ENCODE results near the gene ACSS1. TPM values are rescaled to one million over a fixed set of nuclear protein-coding genes. Genes with fewer than 3 reads are reported as not detected.

The ACSS1 gene
- total and polyA plus RNA-seq, 2 experiments from 2014 or later = 1.3 to 4.1 TPM

GRCh38 chr20:25046736-25047666 lies 10.9 kb downstream of the ACSS1 start (continued):
- TF ChIP-seq, protein P1, sequence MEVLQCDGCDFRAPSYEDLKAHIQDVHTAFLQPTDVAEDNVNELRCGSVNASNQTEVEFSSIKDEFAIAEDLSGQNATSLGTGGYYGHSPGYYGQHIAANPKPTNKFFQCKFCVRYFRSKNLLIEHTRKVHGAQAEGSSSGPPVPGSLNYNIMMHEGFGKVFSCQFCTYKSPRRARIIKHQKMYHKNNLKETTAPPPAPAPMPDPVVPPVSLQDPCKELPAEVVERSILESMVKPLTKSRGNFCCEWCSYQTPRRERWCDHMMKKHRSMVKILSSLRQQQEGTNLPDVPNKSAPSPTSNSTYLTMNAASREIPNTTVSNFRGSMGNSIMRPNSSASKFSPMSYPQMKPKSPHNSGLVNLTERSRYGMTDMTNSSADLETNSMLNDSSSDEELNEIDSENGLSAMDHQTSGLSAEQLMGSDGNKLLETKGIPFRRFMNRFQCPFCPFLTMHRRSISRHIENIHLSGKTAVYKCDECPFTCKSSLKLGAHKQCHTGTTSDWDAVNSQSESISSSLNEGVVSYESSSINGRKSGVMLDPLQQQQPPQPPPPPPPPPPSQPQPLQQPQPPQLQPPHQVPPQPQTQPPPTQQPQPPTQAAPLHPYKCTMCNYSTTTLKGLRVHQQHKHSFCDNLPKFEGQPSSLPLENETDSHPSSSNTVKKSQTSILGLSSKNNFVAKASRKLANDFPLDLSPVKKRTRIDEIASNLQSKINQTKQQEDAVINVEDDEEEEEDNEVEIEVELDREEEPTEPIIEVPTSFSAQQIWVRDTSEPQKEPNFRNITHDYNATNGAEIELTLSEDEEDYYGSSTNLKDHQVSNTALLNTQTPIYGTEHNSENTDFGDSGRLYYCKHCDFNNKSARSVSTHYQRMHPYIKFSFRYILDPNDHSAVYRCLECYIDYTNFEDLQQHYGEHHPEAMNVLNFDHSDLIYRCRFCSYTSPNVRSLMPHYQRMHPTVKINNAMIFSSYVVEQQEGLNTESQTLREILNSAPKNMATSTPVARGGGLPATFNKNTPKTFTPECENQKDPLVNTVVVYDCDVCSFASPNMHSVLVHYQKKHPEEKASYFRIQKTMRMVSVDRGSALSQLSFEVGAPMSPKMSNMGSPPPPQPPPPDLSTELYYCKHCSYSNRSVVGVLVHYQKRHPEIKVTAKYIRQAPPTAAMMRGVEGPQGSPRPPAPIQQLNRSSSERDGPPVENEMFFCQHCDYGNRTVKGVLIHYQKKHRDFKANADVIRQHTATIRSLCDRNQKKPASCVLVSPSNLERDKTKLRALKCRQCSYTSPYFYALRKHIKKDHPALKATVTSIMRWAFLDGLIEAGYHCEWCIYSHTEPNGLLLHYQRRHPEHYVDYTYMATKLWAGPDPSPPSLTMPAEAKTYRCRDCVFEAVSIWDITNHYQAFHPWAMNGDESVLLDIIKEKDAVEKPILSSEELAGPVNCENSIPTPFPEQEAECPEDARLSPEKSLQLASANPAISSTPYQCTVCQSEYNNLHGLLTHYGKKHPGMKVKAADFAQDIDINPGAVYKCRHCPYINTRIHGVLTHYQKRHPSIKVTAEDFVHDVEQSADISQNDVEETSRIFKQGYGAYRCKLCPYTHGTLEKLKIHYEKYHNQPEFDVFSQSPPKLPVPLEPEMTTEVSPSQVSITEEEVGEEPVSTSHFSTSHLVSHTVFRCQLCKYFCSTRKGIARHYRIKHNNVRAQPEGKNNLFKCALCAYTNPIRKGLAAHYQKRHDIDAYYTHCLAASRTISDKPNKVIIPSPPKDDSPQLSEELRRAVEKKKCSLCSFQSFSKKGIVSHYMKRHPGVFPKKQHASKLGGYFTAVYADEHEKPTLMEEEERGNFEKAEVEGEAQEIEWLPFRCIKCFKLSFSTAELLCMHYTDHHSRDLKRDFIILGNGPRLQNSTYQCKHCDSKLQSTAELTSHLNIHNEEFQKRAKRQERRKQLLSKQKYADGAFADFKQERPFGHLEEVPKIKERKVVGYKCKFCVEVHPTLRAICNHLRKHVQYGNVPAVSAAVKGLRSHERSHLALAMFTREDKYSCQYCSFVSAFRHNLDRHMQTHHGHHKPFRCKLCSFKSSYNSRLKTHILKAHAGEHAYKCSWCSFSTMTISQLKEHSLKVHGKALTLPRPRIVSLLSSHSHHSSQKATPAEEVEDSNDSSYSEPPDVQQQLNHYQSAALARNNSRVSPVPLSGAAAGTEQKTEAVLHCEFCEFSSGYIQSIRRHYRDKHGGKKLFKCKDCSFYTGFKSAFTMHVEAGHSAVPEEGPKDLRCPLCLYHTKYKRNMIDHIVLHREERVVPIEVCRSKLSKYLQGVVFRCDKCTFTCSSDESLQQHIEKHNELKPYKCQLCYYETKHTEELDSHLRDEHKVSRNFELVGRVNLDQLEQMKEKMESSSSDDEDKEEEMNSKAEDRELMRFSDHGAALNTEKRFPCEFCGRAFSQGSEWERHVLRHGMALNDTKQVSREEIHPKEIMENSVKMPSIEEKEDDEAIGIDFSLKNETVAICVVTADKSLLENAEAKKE (CRISPR knock-in tag; IDR thresholded peaks at IDR 0.05) = no peak
- TF ChIP-seq, protein P2, sequence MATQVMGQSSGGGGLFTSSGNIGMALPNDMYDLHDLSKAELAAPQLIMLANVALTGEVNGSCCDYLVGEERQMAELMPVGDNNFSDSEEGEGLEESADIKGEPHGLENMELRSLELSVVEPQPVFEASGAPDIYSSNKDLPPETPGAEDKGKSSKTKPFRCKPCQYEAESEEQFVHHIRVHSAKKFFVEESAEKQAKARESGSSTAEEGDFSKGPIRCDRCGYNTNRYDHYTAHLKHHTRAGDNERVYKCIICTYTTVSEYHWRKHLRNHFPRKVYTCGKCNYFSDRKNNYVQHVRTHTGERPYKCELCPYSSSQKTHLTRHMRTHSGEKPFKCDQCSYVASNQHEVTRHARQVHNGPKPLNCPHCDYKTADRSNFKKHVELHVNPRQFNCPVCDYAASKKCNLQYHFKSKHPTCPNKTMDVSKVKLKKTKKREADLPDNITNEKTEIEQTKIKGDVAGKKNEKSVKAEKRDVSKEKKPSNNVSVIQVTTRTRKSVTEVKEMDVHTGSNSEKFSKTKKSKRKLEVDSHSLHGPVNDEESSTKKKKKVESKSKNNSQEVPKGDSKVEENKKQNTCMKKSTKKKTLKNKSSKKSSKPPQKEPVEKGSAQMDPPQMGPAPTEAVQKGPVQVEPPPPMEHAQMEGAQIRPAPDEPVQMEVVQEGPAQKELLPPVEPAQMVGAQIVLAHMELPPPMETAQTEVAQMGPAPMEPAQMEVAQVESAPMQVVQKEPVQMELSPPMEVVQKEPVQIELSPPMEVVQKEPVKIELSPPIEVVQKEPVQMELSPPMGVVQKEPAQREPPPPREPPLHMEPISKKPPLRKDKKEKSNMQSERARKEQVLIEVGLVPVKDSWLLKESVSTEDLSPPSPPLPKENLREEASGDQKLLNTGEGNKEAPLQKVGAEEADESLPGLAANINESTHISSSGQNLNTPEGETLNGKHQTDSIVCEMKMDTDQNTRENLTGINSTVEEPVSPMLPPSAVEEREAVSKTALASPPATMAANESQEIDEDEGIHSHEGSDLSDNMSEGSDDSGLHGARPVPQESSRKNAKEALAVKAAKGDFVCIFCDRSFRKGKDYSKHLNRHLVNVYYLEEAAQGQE (IDR thresholded peaks at IDR 0.05; ENCODE audit: unreplicated experiment) = no peak
- TF ChIP-seq JUNB (IDR thresholded peaks at IDR 0.05; ENCODE audit: unreplicated experiment) = no peak
- TF ChIP-seq EZH2 (IDR thresholded peaks at IDR 0.05; ENCODE audit: low read depth, unreplicated experiment) = no peak
- no peak for TF ChIP-seq NANOG (IDR thresholded peaks at IDR 0.05; ENCODE audit: borderline replicate concordance)
- no peak for TF ChIP-seq EZH2phosphoT487 (IDR thresholded peaks at IDR 0.05; ENCODE audit: unreplicated experiment)
- TF ChIP-seq, protein P3, sequence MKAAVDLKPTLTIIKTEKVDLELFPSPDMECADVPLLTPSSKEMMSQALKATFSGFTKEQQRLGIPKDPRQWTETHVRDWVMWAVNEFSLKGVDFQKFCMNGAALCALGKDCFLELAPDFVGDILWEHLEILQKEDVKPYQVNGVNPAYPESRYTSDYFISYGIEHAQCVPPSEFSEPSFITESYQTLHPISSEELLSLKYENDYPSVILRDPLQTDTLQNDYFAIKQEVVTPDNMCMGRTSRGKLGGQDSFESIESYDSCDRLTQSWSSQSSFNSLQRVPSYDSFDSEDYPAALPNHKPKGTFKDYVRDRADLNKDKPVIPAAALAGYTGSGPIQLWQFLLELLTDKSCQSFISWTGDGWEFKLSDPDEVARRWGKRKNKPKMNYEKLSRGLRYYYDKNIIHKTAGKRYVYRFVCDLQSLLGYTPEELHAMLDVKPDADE (IDR thresholded peaks at IDR 0.05) = no peak
- TF ChIP-seq ZNF114 (CRISPR knock-in tag; IDR thresholded peaks at IDR 0.05) = no peak
